ENCODE measurements around the gene MRPL33. TPM values are rescaled to one million over a fixed set of nuclear protein-coding genes. Genes with fewer than 3 reads are reported as not detected.

The MRPL33 gene
- total and polyA plus RNA-seq, 7 donors: 200 to 716 (median 269) TPM

- no peaks in the 10 kb centered on the region for H3K27me3 ChIP-seq (ENCODE audit: insufficient read depth in 3 of 3, low read length in 2 of 3)
- peak; percentile 80 to 88 (median 86) for ATAC-seq
- peak; percentile 86 to 87 for DNase-seq
- H3K4me3 ChIP-seq: peak overlapping the region; percentile 69
- 2% methylated on average over 46 to 51 of the region's 51 CpGs for WGBS, 3 donors
- no peaks in the 10 kb centered on the region for H3K9me3 ChIP-seq
- no peaks in the 10 kb centered on the region for H3K36me3 ChIP-seq (ENCODE audit: insufficient read depth in 1 of 2, low read depth in 1 of 2)
- no peak for TF ChIP-seq CTCF (IDR thresholded peaks at IDR 0.05)
- peaks cover 13% of the 10 kb centered on the region for H3K4me1 ChIP-seq
- intact Hi-C loops (cut with DNase I): no loop called here
- H3K27ac ChIP-seq: peak overlapping the region; percentile 62
Measured at GRCh38 chr2:27735263-27735904, 36.1 kb upstream of the MRPL33 start.

DNA sequence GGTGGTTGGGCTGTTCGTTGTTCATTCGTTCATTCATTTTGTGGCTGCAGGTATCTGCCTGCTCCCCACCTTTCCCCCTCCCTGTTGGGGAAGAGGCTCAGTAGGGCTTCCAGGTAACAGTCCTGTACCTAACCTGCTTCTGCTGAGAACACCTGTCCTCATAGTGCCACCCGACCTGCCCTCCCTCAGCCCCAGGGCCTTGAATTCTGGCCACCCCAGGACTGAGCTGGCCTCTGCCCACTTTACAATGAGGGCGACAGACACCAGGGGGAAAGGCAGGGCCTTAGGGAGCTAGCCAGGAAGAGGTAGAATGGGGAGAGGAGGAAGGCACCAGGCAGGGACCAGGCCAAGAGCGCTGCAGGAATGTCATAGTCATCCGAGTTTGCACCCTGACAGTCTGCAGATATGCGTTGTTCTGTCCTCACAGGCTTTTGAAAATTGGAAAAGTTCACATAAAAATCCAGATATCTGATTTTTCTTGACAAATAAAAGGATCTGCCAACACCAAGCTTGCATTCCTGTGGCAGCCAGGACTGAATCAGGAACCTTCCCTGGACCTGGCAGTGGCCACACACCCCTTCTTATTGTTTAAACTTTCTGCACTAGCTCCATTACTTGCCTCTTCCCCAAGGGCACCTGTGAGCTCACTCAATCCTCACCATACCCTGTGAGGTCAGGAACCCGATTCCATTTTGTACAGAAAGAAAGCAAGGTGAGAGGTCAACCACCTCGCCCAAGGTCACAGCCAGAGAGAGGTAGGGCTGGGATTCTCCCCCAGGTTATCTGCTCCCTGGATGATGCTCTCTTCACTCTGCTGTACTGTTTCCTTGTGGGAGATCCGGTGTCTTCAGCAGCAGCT is 35.3 kb upstream of the MRPL33 start:
- WGBS, 3 donors: 89 to 94% (median 93%) methylated on average over 10 of the region's 10 CpGs
- DNase-seq: no peak
- Histone ChIP-seq H3K9me3 (no peaks in the 10 kb centered on the region), H3K27ac (peak overlapping the region; percentile 62), H3K36me3 (ENCODE audit: insufficient read depth in 1 of 2, low read depth in 1 of 2) (no peaks in the 10 kb centered on the region), H3K4me3 (peak overlapping the region; percentile 69), H3K27me3 (ENCODE audit: insufficient read depth in 3 of 3, low read length in 2 of 3) (no peaks in the 10 kb centered on the region), H3K4me1 (peaks cover 13% of the 10 kb centered on the region)
- peak in 1 of 4 donors; percentile 4 for ATAC-seq
- intact Hi-C loops (cut with DNase I): no loop called here
- no peak for TF ChIP-seq CTCF (IDR thresholded peaks at IDR 0.05)

DNA sequence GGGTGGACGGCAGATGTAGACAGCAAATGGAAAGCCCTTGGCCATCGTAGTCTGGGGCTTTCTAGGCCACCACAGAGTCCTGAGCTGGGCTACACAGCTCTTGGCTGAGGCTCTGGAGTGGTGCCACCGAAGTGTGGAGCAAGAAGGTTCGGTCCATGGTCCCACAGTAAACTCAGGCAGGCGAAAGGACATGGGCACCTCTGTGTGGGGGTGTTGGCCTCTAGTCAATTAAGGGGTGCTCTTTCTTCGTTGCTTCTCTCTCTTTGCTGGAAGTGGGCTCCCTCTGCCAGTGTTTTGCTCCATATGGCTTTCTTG is 34.7 kb upstream of the MRPL33 start:
- H3K4me3 ChIP-seq: no peak overlapping the region
- 86 to 94% (median 87%) methylated on average over 6 of the region's 6 CpGs for WGBS, 3 donors
- intact Hi-C loops (cut with DNase I): no loop called here
- H3K4me1 ChIP-seq: peaks cover 13% of the 10 kb centered on the region
- H3K27ac ChIP-seq: no peak overlapping the region
- no peak for ATAC-seq
- no peaks in the 10 kb centered on the region for H3K36me3 ChIP-seq (ENCODE audit: insufficient read depth in 1 of 2, low read depth in 1 of 2)
- no peak for DNase-seq
- H3K9me3 ChIP-seq: no peaks in the 10 kb centered on the region
- TF ChIP-seq CTCF (IDR thresholded peaks at IDR 0.05): no peak
- H3K27me3 ChIP-seq (ENCODE audit: insufficient read depth in 3 of 3, low read length in 2 of 3): no peaks in the 10 kb centered on the region

DNA sequence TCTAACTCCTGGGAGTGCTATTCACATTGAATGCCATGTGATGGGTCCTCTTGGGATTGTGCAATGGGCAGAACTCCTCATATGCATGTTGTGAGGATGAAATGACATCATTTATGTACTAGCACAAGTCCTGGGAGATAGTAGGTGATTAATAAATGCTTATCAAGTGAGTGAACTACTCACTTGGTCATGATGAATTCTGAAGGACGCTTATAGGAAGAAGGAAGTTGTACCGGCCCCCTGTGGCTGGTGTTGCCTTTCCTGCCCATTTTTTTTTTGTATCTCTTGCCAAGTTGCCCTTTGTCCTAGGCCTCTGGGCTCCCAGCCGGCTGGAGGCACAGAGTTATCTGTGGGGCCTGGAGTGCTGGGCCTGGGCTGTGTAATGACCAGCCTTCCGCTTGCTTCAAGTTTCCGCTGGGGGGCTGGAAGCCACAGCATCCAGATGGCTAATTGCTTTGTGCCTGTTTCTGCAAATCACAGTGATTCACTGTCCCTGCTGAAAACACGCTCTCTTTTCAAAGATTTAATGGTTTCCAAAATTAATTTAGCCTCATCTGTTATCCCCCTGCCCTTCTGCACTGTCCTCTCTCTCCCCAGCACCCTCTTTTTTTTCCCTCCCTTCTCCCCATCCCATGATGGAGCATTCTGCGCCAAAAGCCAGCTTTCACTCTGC is 33.7 kb upstream of the MRPL33 start:
- H3K4me1 ChIP-seq: peaks cover 13% of the 10 kb centered on the region
- no peaks in the 10 kb centered on the region for H3K9me3 ChIP-seq
- H3K36me3 ChIP-seq (ENCODE audit: insufficient read depth in 1 of 2, low read depth in 1 of 2): no peaks in the 10 kb centered on the region
- intact Hi-C loops (cut with DNase I): no loop called here
- H3K27me3 ChIP-seq (ENCODE audit: insufficient read depth in 3 of 3, low read length in 2 of 3): no peaks in the 10 kb centered on the region
- no peak overlapping the region for H3K4me3 ChIP-seq
- ATAC-seq (peak in 3 of 4 donors; percentile 5 to 34 (median 19)), DNase-seq (peak in 1 of 2 donors; percentile 42)
- 68 to 77% (median 71%) methylated on average over 7 of the region's 7 CpGs for WGBS, 3 donors
- peak overlapping the region; percentile 33 for H3K27ac ChIP-seq
- TF ChIP-seq CTCF (IDR thresholded peaks at IDR 0.05): no peak
